Ishikawa (cell line): ENCODE data around the gene TTF1.

Experiments
- CEBPB ChIP-seq: IDR thresholded peaks from 2 replicates; pipeline ENCODE4 v1.6.1; 2012
- CREB1 ChIP-seq: IDR thresholded peaks from 2 replicates; pipeline ENCODE4 v1.6.1; 2012; ENCODE audit warnings: low read depth
- EGR1 ChIP-seq: IDR thresholded peaks from 2 replicates; pipeline ENCODE4 v1.6.1; 2012
- EP300 ChIP-seq: IDR thresholded peaks from 2 replicates; pipeline ENCODE4 v1.6.1; 2012; ENCODE audit warnings: borderline replicate concordance
- FOXM1 ChIP-seq: IDR thresholded peaks from 2 replicates; pipeline ENCODE4 v1.6.1; 2012; ENCODE audit warnings: low read depth, borderline replicate concordance
- MAX ChIP-seq: IDR thresholded peaks from 2 replicates; pipeline ENCODE4 v1.6.1; 2012
- NFIC ChIP-seq: IDR thresholded peaks from 2 replicates; pipeline ENCODE4 v1.6.1; 2012
- RAD21 ChIP-seq: IDR thresholded peaks from 2 replicates; pipeline ENCODE4 v1.6.1; 2012; ENCODE audit warnings: low read depth
- REST ChIP-seq: IDR thresholded peaks from 2 replicates; pipeline ENCODE4 v1.6.1; 2012; ENCODE audit warnings: low read depth, mild to moderate bottlenecking
- TAF1 ChIP-seq: IDR thresholded peaks from 2 replicates; pipeline ENCODE4 v1.6.1; 2012; ENCODE audit warnings: low read depth, mild to moderate bottlenecking
- TCF12 ChIP-seq: IDR thresholded peaks from 2 replicates; pipeline ENCODE4 v1.6.1; 2012; ENCODE audit warnings: low read depth
- TEAD4 ChIP-seq: IDR thresholded peaks from 2 replicates; pipeline ENCODE4 v1.6.1; 2012
- USF1 ChIP-seq: IDR thresholded peaks from 2 replicates; pipeline ENCODE4 v1.6.1; 2012
- YY1 ChIP-seq: IDR thresholded peaks from 2 replicates; pipeline ENCODE4 v1.6.1; 2012; ENCODE audit warnings: low read depth
- ZBTB7A ChIP-seq: IDR thresholded peaks from 2 replicates; pipeline ENCODE4 v1.6.1; 2012; ENCODE audit warnings: low read depth

TTF1 gene

GRCh38 chr9:132406554-132407122, at the start of gene TTF1:
TTF1 (minus strand) TSS chr9:132406840; CDS start chr9:132402821, 4,019 bp downstream.
- TF ChIP-seq FOXM1 (no peak), YY1 (peak; percentile 79), EP300 (no peak), ZBTB7A (no peak), MAX (peak; percentile 63), CREB1 (peak; percentile 73), CEBPB (no peak), TCF12 (0 out of 2 replicates have a peak, but pooled peaks have one; percentile 23), RAD21 (no peak), EGR1 (peak; percentile 45; the same call in 1 of the 2 replicates), USF1 (no peak), TAF1 (no peak; the same call in 1 of the 2 replicates), NFIC (no peak), TEAD4 (no peak), REST (no peak)

GRCh38 chr9:132456241-132456640, 49.6 kb upstream of the TTF1 start:
- TF ChIP-seq EGR1, result no peak

GRCh38 chr9:132451276-132451675, 44.6 kb upstream of the TTF1 start:
- TF ChIP-seq EP300, result no peak
- TF ChIP-seq FOXM1, result no peak
- TF ChIP-seq MAX, result no peak
- no peak for TF ChIP-seq USF1
- TF ChIP-seq TCF12, result no peak
- no peak for TF ChIP-seq TEAD4
- TF ChIP-seq RAD21, result no peak
- no peak for TF ChIP-seq REST
- no peak for TF ChIP-seq YY1
- no peak for TF ChIP-seq EGR1
- TF ChIP-seq ZBTB7A, result no peak
- no peak for TF ChIP-seq CEBPB

- TF ChIP-seq ZBTB7A (no peak), RAD21 (no peak), MAX (no peak), EGR1 (no peak), FOXM1 (no peak), CEBPB (no peak), TAF1 (no peak), USF1 (no peak), EP300 (no peak), TEAD4 (no peak), TCF12 (no peak), REST (no peak), YY1 (no peak), CREB1 (no peak), NFIC (no peak)
Observed at GRCh38 chr9:132447902-132448301, 41.3 kb upstream of the TTF1 start.
